Kidney capillary endothelial cell (primary cell): Measurements from ENCODE around the gene PAGE2.
A peak's percentile ranks its signal among the peaks of the same experiment; 100 is the strongest.
"Not testable (repeated sequence)": the region's sequence is repeated elsewhere in the genome, so short reads cannot be mapped to it uniquely, and the experiment has no call there.

Experiments used
- DNase-seq: peaks from one replicate; pipeline ENCODE4 v3.0.0-alpha.2; 2018; ENCODE audit warnings: low spot score

The PAGE2 gene, protein sequence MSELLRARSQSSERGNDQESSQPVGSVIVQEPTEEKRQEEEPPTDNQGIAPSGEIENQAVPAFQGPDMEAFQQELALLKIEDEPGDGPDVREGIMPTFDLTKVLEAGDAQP

DNA sequence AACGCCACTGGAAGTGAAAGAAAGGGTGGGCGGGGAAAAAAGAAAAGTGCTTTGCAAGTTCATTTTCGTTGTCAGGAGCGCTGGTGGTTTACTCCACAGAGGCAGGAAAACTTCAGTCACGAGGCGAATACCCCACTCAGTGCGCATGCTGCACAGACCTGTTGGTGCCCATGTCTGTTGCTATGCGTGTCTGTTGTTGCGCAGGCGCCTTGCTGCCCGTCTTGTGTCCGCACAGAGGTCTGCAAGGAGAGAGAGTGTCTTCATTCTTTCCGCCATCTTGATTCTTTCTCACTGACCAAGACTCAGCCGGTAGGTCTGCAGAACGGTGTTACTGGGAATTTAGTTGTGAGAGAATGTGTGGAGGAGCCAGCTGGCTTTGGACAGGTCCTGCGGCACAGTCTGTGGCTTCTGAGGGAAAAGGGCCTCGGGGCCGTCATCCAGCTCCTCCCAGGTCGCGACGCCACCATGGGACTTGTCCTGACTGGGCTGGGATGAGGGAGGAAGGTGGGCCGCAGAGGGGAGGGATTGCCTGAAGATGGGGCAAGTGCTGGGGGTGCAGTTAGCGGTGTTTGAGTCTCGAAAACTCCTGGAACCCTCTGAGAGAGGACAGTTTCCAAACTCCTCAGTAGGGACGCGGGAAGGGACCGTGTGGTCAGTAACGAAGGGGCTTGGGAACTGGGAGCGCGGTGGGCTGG lies at the start of gene PAGE2:
Gene PAGE2 (plus strand): TSS at position 224 of the 695 bp plus-strand sequence. CDS start 1,003 bp downstream, outside the sequence.
- no peak for DNase-seq

DNA sequence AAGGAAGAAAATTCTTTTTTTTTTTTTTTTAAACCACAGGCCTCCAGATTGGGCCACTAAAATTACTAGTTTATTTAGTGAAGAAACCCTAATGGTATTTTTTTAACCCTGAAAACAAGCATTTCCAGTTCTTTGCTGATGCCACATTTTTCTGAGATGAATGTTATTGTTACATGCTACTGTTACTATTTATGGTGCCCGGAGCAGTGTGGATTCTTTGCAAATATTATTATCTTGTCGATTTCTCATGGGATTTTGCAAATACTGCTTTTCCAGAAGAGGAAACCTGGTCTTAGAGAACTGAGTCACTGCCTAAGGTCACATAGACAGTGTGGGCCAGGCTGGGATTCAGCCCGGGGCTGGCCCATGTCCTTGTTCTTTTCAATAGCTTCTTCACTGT lies 49.3 kb upstream of the PAGE2 start:
- no peak for DNase-seq

DNA sequence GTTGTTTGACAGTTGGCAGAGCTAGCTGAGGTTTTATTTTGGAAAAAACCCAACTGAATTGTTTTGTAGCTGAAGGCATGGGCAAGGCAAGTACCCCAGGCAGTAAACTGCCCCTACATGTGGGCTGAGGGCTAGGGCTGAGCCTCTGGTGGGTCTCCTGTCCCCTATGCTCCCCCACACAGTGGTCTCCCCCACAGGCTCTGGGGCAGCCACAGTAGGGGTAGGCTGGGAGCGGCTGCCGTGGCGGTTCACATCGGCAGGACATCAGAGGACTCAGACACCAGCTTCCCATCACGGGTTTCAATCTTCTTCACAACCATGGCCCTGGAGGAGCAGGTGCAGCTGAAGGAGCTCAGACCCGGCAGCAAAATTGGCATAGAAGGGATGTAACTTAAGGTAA lies 47.3 kb upstream of the PAGE2 start:
- no peak for DNase-seq

DNA sequence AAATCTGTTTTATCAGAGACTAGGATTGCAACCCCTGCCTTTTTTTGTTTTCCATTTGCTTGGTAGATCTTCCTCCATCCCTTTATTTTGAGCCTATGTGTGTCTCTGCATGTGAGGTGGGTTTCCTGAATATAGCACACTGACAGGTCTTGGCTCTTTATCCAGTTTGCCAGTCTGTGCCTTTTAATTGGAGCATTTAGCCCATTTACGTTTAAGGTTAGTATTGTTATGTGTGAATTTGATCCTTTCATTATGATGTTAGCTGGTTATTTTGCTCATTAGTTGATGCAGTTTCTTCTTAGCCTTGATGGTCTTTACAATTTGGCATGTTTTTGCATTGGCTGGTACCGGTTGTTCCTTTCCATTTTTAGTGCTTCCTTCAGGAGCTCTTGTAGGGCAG lies 38.2 kb upstream of the PAGE2 start:
- DNase-seq = not testable (repeated sequence)

DNA sequence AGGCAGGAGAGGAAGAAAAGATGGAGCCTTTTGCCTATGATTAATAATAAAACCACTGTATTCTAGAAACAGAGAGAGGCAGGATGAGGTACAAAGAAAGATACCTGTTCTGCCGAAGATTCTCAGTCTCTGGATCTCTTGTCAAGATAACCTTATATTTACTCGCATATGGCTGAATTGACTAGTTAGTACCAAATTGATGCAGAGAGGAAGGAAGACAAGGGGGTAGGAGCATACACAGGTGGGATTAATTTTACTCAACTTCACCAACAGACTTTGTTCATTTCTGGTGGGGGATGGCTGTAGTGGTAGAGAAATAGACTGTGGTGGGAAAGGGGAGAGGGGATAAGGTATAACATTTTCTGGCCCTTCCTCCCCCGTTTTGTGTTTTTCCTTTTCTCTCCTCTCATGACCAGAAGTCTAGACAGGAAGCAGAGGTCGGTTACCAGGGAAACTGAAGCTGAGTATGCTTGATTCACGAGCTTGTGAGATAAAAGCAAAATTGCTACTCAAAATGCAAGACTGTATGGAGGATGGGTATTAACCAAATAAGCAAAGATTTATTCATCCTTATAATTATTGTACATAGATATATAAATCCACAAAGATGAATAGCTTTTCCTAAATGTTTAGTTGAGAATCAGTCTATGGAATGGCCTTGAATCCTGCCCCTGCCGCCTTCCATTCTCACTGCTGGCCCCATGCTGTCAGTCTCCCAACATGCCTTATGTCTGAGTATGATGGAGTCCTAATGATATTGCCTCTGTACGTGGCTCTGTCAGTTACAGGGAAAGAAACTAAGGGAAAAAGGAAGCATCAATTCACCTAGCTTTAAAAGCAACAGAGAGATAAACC lies 31.8 kb upstream of the PAGE2 start:
- peak; percentile 21 for DNase-seq

DNA sequence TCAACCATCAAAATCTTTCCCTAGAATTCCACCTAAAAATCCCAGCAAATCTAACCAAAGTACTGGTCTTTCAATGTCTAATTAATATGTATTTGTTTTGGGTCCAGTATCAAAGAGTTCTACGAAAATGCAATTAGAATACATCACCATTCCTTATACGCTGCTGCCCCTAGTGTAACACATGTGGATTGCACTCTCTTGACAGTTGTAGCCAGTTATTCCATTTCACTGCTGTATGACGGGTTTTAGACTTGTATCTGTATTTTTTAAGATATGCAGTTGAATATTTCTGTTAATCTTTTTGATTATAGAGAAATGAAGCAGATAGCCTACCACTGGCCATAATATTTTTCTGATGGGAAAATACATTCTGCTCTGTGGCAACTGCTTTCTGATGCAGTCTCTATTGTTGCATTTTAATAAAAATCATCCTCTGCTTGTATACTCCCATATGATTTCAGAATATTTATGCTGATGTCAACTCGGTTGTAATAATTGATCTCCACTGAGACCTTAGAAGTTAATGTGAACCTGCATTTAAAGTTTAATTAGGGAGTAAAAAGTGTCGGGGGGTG lies 31.1 kb upstream of the PAGE2 start:
- peak; percentile 40 for DNase-seq

DNA sequence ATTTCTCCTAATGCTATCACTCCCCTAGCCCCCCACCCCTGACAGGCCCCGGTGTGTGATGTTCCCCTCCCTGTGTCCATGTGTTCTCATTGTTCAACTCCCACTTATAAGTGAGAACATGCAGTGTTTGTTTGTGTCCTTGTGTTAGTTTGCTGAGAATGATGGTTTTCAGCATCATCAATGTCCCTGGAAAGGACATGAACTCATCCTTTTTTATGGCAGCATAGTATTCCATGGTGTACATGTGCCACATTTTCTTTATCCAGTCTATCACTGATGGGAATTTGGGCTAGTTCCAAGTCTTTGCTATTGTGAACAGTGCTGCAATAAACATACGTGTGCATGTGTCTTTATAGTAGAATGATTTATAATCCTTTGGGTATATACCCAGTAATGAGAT lies 21.6 kb upstream of the PAGE2 start:
- not testable (repeated sequence) for DNase-seq

DNA sequence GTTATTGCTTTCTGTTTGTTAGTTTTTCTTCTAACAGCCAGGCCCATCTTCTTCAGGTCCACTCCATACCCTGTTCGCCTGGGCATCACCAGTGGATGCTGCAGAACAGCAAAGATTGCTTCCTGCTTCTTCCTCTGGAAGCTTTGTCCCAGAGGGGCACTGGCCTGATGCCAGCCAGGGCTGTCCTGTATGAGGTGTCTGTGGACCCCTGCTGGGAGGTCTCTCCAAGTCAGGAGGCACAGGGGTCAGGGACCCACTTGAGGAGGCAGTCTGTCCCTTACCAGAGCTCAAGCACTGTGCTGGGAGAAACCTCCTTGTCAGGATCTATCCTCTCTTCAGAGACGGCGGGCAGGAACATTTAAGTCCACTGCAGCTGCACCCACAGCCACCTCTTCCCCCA lies 16.5 kb upstream of the PAGE2 start:
- DNase-seq = no peak

DNA sequence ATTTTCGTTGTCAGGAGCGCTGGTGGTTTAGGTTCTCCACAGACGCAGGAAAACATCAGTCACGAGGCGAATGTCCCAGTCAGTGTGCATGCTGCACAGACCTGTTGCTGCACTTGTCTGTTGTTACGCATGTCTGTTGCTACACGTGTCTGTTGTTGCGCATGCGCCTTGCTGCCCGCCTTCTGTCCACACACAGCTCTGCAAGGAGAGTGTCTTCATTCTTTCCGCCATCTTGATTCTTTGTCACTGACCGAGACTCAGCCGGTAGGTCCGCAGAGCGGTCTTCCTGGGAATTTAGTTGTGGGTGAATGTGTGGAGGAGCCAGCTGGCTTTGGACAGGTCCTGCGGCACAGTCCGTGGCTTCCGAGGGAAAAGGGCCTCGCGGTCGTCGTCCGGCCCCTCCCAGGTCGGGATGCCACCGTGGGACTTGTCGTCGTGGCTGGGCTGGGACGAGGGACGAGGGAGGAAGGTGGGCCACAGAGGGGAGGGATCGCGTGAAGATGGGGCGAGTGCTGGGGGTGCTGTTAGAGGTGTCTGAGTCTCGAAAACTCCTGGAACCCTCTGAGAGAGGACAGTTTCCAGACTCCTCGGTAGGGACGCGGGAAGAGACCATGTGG lies 13.9 kb upstream of the PAGE2 start, which contains the start of gene PAGE2B:
Gene PAGE2B (plus strand): TSS at position 180 of the 617 bp plus-strand sequence. CDS start 1,012 bp downstream, outside the sequence.
- no peak for DNase-seq

DNA sequence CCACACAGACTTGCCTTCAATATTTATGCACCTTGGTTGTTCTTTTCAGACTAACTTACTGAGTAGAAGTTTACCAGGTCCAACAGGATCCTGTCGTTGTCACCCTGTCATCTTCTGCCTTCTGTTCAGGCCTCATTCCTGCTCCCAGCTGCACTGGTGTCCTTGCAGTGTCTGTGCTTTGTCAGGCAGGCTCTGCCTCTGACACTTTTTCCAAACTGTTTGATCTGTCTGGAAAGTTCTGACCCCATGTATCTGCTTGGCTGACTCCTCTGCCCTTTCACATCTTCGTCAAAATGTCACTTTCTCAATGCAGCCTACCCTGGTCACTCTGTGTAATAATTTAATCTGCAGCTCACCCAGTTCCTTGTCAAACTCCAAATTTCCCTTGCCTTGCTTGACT lies 9.9 kb downstream of the PAGE2 start:
- DNase-seq = no peak

DNA sequence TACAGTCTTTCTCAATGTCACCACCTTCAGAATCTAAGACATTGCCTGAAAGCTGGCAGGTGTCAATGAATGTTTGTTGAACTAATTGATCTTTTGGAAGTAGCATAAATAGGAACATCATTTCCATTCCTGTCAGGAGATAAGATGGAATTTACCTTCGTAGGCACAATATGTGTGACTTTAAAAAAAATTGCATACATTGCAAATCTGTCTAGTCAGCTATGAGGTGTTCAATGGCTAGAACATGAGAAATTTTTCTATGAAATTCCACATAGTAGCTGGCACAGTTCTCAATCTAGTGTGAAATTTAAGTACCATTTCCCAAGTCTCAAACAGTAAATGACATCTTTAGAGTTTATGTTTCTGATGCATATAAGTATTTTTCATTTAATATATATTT lies 10.3 kb downstream of the PAGE2 start:
- no peak for DNase-seq

DNA sequence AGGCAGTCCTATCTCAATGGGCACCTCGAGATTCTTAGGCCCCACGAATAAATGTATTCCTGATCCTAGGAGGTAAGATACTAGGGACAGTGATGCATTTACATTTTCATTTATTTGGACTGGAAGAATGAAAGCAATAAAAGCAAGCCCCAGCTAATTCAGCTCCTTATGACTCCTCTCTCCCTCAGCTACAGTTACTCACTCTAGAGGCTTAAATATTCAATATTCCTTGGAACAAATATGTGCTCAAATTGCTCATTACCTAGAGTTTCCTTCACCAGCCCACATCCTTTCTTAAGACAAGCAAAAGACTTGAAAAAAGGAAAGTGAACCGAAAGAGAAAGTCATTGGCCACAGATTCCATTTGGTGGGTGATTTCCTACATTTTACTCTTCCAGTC lies 13.9 kb downstream of the PAGE2 start:
- DNase-seq = no peak

DNA sequence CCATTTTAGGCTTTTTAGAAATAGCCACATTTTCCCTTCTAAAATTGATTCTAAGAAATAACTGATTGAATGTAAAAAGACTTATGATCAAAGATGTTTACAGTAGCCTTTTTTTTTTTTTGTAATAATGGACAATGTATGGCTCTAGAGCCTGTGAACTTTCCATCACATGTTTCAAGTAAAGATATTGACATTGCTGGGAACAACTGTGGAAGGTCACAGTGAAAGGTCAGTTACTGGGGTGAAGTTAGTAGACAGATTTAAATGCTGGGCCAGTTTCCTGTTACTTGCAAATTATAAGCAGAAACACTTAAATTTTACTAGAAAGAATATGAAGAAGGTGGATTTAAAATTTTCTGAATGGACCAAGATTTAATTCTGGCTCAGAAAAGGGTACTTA lies 18.4 kb downstream of the PAGE2 start:
- DNase-seq = no peak

DNA sequence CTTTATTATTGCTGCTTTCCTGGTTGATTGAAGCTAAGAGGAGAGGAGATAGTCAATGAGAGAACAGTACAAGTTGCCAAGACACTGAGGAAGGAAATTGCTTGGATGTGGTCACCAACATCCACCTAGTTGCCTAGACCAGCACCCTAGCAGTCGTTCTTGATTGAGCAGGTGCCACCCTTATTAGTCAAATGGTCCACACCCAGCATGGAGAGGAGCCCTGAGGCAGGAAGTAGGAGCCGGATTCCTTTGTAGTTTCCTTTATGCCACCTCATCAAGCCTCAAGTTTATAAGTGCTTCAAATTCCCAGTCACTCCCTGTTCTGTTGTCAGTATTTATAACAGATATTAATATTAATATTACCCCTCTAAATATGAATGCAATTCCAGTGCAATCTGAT lies 19.1 kb downstream of the PAGE2 start:
- DNase-seq = no peak

DNA sequence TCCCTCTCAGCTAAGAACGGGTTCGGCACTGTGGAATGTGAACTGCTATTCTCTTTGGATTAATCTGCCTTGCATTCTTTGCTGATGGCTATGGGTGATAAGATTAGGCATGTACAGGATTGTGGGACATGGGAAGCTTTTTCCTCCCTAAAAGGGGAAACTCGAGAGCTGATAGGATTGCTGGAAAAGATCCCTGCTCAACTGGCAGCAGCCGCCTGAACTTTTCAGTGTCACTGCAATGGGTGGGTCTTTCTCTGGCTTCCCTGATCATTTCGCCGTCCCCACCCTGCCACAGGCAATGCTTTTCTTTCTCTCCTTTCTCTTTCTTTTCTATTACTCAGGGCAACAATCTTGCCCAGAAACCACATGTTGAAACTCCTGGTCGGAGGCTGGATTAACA lies 20.5 kb downstream of the PAGE2 start:
- no peak for DNase-seq

DNA sequence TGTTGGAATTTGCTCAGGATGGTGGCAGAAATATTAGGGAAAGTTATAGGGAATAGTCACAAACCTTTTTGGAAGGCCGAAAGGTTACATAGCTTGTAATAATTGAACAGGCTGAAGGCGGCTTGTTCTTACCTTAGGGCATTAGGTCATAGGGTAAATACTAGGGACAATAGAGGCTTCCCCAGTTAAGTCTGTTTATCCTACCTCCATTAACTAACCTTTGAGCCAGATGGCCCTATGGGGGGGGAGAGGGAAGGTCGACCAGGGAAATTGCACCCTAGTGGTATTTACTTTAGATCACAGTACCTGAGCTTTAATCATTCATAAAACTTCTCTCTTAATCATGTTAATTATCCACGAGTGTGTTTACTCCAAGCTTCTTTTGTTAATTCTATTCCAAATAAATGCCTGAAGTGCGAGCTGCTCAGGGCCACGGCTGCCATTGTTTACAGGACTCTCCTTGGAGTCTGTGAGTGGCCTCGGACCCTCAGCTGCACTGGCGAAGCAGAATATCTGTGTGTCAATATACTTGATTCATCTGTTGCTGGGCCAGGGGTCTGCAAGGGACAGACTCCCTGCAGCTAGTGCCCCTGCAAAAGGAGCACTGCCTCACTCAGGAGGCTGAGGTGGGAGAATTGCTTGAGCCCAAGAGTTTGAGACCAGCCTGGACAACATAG lies 22.9 kb downstream of the PAGE2 start:
- DNase-seq = no peak

DNA sequence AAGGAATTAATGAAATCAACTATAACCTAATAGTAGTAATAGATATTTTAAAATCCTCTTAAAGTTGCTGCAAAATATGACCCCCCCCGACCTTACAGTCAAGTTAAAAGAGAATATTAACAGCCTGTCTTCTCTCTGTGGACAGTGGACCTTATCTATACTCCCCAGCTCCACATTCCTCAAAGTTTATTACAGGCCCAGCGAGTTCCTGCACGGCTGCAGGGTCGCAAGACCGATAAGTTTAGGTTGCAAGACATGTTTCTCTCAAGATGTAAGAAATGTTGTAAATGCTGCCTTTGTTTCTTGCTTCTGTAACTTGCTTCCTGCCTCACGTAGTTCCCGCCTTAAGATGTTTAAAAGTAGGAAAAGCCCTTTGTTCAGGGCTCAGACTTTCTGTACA lies 27.8 kb downstream of the PAGE2 start:
- not testable (repeated sequence) for DNase-seq

DNA sequence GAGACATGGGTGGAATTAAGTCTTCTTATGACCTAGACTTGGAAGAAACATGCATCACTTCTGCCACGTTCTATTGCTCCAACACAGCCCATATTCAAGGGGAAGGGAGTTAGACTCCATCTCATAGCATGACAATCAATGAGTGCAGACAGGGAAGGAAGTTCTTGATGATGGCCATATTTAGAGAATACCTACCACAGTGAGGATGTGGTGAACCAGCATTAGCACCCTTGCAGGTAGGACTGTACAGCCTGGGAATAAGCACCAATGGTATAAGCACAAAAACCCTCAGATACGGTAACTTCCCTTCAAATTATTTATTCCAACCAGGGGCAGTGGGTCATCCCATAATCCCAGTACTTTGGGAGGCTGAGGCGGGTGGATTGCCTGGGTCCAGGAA lies 29.8 kb downstream of the PAGE2 start:
- DNase-seq = no peak

DNA sequence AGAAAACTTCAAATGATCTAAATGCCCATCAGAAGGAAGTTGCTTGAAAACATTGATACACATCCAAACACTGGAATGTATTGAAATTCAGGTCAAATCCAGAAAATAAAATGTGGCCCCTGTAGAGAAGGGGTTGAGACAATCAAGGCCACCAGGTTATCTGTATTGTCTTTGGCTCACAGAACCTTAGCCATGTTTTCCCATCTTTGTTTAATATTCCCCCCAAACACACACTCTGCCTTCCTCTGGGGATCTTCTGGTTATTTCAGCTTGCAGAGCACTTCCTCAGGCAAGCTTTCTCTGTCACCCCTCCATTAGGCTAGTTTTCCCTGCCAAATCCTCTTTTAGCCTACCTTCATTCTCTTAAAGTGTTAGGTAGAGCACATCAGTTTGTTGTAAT lies 30.5 kb downstream of the PAGE2 start:
- no peak for DNase-seq

DNA sequence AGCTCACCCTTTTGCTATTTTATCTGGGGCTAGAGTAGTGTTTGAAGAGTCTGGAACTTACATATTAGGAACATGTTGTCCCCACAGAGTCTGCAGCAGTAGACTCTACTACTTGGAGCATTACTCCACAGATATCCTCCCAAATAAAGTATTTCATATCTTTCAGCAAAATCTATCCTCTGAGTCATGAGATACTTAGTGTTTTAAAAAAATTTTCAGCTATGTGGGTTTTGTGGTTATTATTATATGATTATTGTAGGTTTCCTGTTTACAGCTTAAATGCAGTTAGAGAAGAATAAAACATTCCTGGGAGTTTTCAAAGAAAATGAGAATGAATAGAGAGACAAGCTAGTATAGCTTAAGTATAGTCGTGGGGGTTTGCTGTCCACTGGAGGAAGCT lies 30.9 kb downstream of the PAGE2 start:
- DNase-seq = no peak

DNA sequence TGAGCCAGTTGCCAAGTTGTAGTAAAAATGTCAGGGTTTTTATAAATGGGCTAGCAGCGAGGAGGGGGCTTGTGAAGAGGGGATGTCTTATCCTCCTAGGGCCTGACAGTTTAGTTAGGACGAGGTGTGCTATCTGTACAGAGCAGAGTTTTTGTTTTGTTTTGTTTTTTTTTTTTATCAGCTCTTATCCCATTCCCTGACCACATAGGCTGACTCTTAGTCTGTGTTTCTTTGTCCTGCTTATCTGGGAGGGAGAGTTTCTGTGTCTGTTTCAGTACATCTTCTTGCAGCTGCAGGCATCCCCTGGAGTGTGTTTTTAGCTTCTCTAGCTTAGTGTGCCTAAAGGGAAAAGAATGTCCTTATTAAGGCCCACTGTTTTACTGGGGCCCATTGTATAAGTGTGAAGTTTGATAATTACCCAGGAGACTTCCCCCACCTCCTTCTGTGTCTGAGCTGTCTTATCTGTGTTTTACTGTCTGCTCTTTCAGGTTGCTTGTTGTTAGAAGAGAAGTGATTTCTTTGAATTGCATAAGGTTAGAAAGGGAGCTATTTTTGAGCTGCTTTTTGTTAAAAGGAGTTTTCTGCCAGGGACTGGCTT lies 32.0 kb downstream of the PAGE2 start:
- no peak for DNase-seq
